Activated B cell treated with CpG ODN at 0.5 μM for 24 hours (primary cell): ENCODE data around the gene MATK. TPM values are rescaled to one million over a fixed set of nuclear protein-coding genes. Genes with fewer than 3 reads are reported as not detected.

Experiments
- ATAC-seq: fragments of 200-7000 bp; cut with Tn5 transposase; one replicate; pipeline ENCODE4 v1.10.0; 2021; ENCODE audit warnings: low read depth, mild to moderate bottlenecking, moderate library complexity
- CTCF ChIA-PET: fragments of 350-600 bp; sonication (Branson Sonifier 250); formaldehyde crosslinking; loops from one replicate; lab custom pipeline; 2021; ENCODE audit warnings: antibody characterized with exemption; lab: Charles Lee
- POLR2A ChIA-PET: fragments of 350-600 bp; sonication (Branson Sonifier 250); formaldehyde crosslinking; loops from one replicate; lab custom pipeline; 2021; ENCODE audit warnings: antibody characterized with exemption; lab: Charles Lee
- DNase-seq: peaks from one replicate; pipeline ENCODE4 v3.0.0; 2022
- H3K27ac Mint-ChIP-seq: one replicate; pipeline ENCODE4 v1.8.0; 2020; ENCODE audit warnings: mixed read lengths
- H3K27me3 Mint-ChIP-seq: one replicate; pipeline ENCODE4 v1.8.0; 2021; ENCODE audit warnings: mixed read lengths
- H3K36me3 Mint-ChIP-seq: one replicate; pipeline ENCODE4 v1.8.0; 2021; ENCODE audit warnings: low read depth, mixed read lengths
- H3K4me1 Mint-ChIP-seq: one replicate; pipeline ENCODE4 v1.8.0; 2021; ENCODE audit warnings: mixed read lengths
- H3K4me3 Mint-ChIP-seq: one replicate; pipeline ENCODE4 v1.8.0; 2020; ENCODE audit warnings: mild to moderate bottlenecking, mixed read lengths
- H3K9me3 Mint-ChIP-seq: one replicate; pipeline ENCODE4 v1.8.0; 2020; ENCODE audit warnings: mixed read lengths
- intact Hi-C: fragments of 100-400 bp; cut with micrococcal nuclease; formaldehyde crosslinking; loops from one replicate; pipeline ENCODE4 v1.15.1; 2024
- total RNA-seq: library from RNA; stranded (reverse); gene quantifications from 2 replicates; pipeline ENCODE4 v1.2.3, GENCODE V29; 2022
- TF ChIP-seq, protein P1 (sequence below): fragments of 200-600 bp; IDR thresholded peaks from one replicate; pipeline ENCODE4 v1.8.0; 2022; ENCODE audit warnings: antibody characterized with exemption, mild to moderate bottlenecking

Gene MATK
- total RNA-seq, 1 donor from 2014 or later = 4.8 TPM

- TF ChIP-seq, protein P1, sequence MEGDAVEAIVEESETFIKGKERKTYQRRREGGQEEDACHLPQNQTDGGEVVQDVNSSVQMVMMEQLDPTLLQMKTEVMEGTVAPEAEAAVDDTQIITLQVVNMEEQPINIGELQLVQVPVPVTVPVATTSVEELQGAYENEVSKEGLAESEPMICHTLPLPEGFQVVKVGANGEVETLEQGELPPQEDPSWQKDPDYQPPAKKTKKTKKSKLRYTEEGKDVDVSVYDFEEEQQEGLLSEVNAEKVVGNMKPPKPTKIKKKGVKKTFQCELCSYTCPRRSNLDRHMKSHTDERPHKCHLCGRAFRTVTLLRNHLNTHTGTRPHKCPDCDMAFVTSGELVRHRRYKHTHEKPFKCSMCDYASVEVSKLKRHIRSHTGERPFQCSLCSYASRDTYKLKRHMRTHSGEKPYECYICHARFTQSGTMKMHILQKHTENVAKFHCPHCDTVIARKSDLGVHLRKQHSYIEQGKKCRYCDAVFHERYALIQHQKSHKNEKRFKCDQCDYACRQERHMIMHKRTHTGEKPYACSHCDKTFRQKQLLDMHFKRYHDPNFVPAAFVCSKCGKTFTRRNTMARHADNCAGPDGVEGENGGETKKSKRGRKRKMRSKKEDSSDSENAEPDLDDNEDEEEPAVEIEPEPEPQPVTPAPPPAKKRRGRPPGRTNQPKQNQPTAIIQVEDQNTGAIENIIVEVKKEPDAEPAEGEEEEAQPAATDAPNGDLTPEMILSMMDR = no peak
- H3K27ac Mint-ChIP-seq = no peak overlapping the region
These were observed 50.0 kb downstream of the MATK start for GRCh38 chr19:3736106-3736724.

GRCh38 chr19:3734310-3734600, 51.9 kb downstream of the MATK start:
- intact Hi-C loops = no loop called here
- Mint-ChIP-seq H3K27ac (no peak overlapping the region), H3K27me3 (peaks cover 4% of the 10 kb centered on the region), H3K4me1 (no peaks in the 10 kb centered on the region), H3K9me3 (no peaks in the 10 kb centered on the region), H3K36me3 (no peaks in the 10 kb centered on the region), H3K4me3 (no peak overlapping the region)
- POLR2A ChIA-PET = no interaction called here
- TF ChIP-seq, protein P1 = no peak
- CTCF ChIA-PET = no interaction called here
- no peak for ATAC-seq
- DNase-seq = no peak

More at GRCh38 chr19:3736106-3736724, 50.0 kb downstream of the MATK start:
- H3K27me3 Mint-ChIP-seq = peaks cover 4% of the 10 kb centered on the region
- CTCF ChIA-PET = no interaction called here
- intact Hi-C loops = no loop called here
- POLR2A ChIA-PET = interaction anchor here (0.6 kb wide), 1 partner anchor 108 kb away, joined by 5 read pairs; no protein-coding TSS in a partner anchor
- H3K4me3 Mint-ChIP-seq = no peak overlapping the region
- H3K4me1 Mint-ChIP-seq = no peaks in the 10 kb centered on the region
- DNase-seq = no peak
- ATAC-seq = no peak
- no peaks in the 10 kb centered on the region for H3K36me3 Mint-ChIP-seq
- no peaks in the 10 kb centered on the region for H3K9me3 Mint-ChIP-seq

DNA sequence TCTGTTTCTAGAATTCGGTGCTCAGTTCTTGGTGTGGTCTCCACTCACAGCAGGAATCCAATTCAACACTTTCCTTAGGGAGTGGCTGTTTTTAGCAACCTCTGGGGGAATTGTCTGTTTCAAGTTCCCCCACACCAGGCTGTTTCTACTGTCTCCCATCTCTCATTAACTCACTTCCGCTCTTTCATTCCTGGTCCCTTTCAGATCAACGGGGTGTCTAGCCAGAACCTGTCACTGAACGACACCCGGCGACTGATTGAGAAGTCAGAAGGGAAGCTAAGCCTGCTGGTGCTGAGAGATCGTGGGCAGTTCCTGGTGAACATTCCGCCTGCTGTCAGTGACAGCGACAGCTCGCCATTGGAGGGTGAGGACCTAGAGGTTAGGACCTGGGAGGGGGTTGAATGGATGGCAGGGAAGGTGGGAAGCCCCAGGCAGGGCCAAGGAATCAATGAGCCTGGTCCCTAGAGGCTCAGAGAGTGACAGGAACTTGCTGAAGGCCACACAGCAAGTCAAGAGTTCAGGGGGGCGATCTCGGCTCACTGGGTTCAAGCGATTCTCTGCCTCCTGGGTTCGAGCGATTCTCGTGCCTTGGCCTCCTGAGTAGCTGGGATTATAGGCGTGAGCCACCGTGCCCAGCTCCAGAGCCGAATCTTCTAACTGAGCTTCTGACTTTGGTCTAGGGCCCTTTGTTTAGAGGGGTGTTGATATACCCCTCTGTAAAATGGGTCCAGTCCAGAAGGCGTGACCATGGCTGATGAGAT, 52.5 kb downstream of the MATK start:
- Mint-ChIP-seq H3K4me1 (no peaks in the 10 kb centered on the region), H3K36me3 (no peaks in the 10 kb centered on the region), H3K4me3 (no peak overlapping the region), H3K27me3 (peaks cover 4% of the 10 kb centered on the region), H3K27ac (no peak overlapping the region), H3K9me3 (no peaks in the 10 kb centered on the region)
- TF ChIP-seq, protein P1 = no peak
- intact Hi-C loops = no loop called here
- POLR2A ChIA-PET = no interaction called here
- ATAC-seq (no peak), DNase-seq (no peak)
- CTCF ChIA-PET = no interaction called here

GRCh38 chr19:3732108-3732507, 54.1 kb downstream of the MATK start:
- no peaks in the 10 kb centered on the region for H3K36me3 Mint-ChIP-seq
- no peak overlapping the region for H3K4me3 Mint-ChIP-seq
- no peaks in the 10 kb centered on the region for H3K4me1 Mint-ChIP-seq
- CTCF ChIA-PET = interaction anchor here (0.6 kb wide), 1 partner anchor 111 kb away, joined by 3 read pairs; no protein-coding TSS in a partner anchor
- ATAC-seq (no peak), DNase-seq (no peak)
- no peaks in the 10 kb centered on the region for H3K9me3 Mint-ChIP-seq
- H3K27me3 Mint-ChIP-seq = peaks cover under 1% of the 10 kb centered on the region
- no peak overlapping the region for H3K27ac Mint-ChIP-seq
- POLR2A ChIA-PET = interaction anchor here (0.7 kb wide), 1 partner anchor 90 kb away, joined by 4 read pairs; no protein-coding TSS in a partner anchor
- intact Hi-C loops = no loop called here
- TF ChIP-seq, protein P1 = no peak

GRCh38 chr19:3730457-3730958, 55.7 kb downstream of the MATK start:
- H3K9me3 Mint-ChIP-seq = no peaks in the 10 kb centered on the region
- H3K27me3 Mint-ChIP-seq = no peaks in the 10 kb centered on the region
- CTCF ChIA-PET = no interaction called here
- intact Hi-C loops = no loop called here
- ATAC-seq (no peak), DNase-seq (no peak)
- POLR2A ChIA-PET = interaction anchor here (0.6 kb wide), 1 partner anchor 795 kb away, joined by 6 read pairs; no protein-coding TSS in a partner anchor
- TF ChIP-seq, protein P1 = no peak
- no peaks in the 10 kb centered on the region for H3K4me1 Mint-ChIP-seq
- H3K4me3 Mint-ChIP-seq = no peak overlapping the region
- no peak overlapping the region for H3K27ac Mint-ChIP-seq
- no peaks in the 10 kb centered on the region for H3K36me3 Mint-ChIP-seq
